ENCODE measurements around the gene ERI3.

ERI3 gene

DNA sequence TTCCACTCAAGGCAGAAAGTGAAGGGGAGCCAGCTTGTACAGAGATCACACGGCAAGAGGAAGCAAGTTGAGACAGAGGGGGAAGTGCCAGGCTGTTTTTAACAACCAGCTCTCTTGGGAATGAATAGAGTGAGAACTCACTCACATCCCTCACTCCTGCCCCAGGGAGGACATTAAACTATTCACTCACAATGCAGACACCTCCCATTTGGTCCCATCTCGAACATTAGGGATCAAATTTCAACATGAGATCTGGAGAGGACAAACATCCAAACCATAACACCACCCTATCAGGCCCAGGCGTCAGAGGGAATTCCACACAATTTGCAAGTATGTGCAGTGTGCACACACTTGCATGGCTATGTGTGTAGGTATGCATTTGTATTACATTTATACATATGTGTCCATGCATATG lies 79.1 kb downstream of the ERI3 start:
- H3K27ac ChIP-seq (ENCODE audit: low read length): no peak overlapping the region
- no peak overlapping the region for H2AFZ ChIP-seq (ENCODE audit: low read depth, low read length)
- no peaks in the 10 kb centered on the region for H3K4me1 ChIP-seq (ENCODE audit: insufficient read depth, low read length)
- no peak overlapping the region for H3K9ac ChIP-seq (ENCODE audit: low read depth, low read length)
- no peaks in the 10 kb centered on the region for H3K79me2 ChIP-seq (ENCODE audit: insufficient read depth, low read length)
- peaks cover 9% of the 10 kb centered on the region; the same call in 1 of the 2 replicates for H4K20me1 ChIP-seq (ENCODE audit: insufficient read depth, low read length)
- DNase-seq: no peak
- H3K4me3 ChIP-seq (ENCODE audit: low read depth in 1 of 2, low read length in 2 of 2): no peak overlapping the region
- ATAC-seq (ENCODE audit: insufficient read depth, low read depth): no peak
- H3K27me3 ChIP-seq (ENCODE audit: insufficient read depth, low read length, poor library complexity): no peaks in the 10 kb centered on the region
- no peak overlapping the region for H3K4me2 ChIP-seq (ENCODE audit: insufficient read depth, low read length)
- H3K9me3 ChIP-seq (ENCODE audit: insufficient read depth, low read length, severe bottlenecking): no peaks in the 10 kb centered on the region
- peaks cover 13% of the 10 kb centered on the region; the same call in 1 of the 2 replicates for H3K36me3 ChIP-seq (ENCODE audit: insufficient read depth, low read length)
- TF ChIP-seq CTCF (IDR thresholded peaks at IDR 0.05; ENCODE audit: borderline replicate concordance, extremely low read depth, low read length, poor library complexity, severe bottlenecking) (no peak), EZH2 (IDR thresholded peaks at IDR 0.05; ENCODE audit: borderline replicate concordance, low read depth, low read length, severe bottlenecking) (no peak)

- Histone ChIP-seq H3K36me3 (ENCODE audit: insufficient read depth, low read length) (peaks cover 10% of the 10 kb centered on the region; the same call in 1 of the 2 replicates), H3K79me2 (ENCODE audit: insufficient read depth, low read length) (no peaks in the 10 kb centered on the region), H3K4me3 (ENCODE audit: low read depth in 1 of 2, low read length in 2 of 2) (no peak overlapping the region), H3K27me3 (ENCODE audit: insufficient read depth, low read length, poor library complexity) (no peaks in the 10 kb centered on the region), H3K4me2 (ENCODE audit: insufficient read depth, low read length) (no peak overlapping the region), H3K9me3 (ENCODE audit: insufficient read depth, low read length, severe bottlenecking) (no peaks in the 10 kb centered on the region), H3K4me1 (ENCODE audit: insufficient read depth, low read length) (no peaks in the 10 kb centered on the region), H2AFZ (ENCODE audit: low read depth, low read length) (no peak overlapping the region), H4K20me1 (ENCODE audit: insufficient read depth, low read length) (peaks cover 9% of the 10 kb centered on the region), H3K9ac (ENCODE audit: low read depth, low read length) (no peak overlapping the region), H3K27ac (ENCODE audit: low read length) (no peak overlapping the region)
- no peak for ATAC-seq (ENCODE audit: insufficient read depth, low read depth)
- DNase-seq: no peak
- TF ChIP-seq EZH2 (IDR thresholded peaks at IDR 0.05; ENCODE audit: borderline replicate concordance, low read depth, low read length, severe bottlenecking) (no peak), CTCF (IDR thresholded peaks at IDR 0.05; ENCODE audit: borderline replicate concordance, extremely low read depth, low read length, poor library complexity, severe bottlenecking) (no peak)
These were observed 79.6 kb downstream of the ERI3 start for GRCh38 chr1:44275296-44275962.

- ATAC-seq (ENCODE audit: insufficient read depth, low read depth) (no peak), DNase-seq (no peak)
- Histone ChIP-seq H3K4me3 (ENCODE audit: low read depth in 1 of 2, low read length in 2 of 2) (no peak overlapping the region), H4K20me1 (ENCODE audit: insufficient read depth, low read length) (peaks cover 14% of the 10 kb centered on the region), H2AFZ (ENCODE audit: low read depth, low read length) (no peak overlapping the region), H3K4me2 (ENCODE audit: insufficient read depth, low read length) (no peak overlapping the region), H3K9ac (ENCODE audit: low read depth, low read length) (no peak overlapping the region), H3K36me3 (ENCODE audit: insufficient read depth, low read length) (peaks cover 10% of the 10 kb centered on the region; the same call in 1 of the 2 replicates), H3K27ac (ENCODE audit: low read length) (no peak overlapping the region), H3K27me3 (ENCODE audit: insufficient read depth, low read length, poor library complexity) (no peaks in the 10 kb centered on the region), H3K9me3 (ENCODE audit: insufficient read depth, low read length, severe bottlenecking) (no peaks in the 10 kb centered on the region), H3K4me1 (ENCODE audit: insufficient read depth, low read length) (no peaks in the 10 kb centered on the region), H3K79me2 (ENCODE audit: insufficient read depth, low read length) (no peaks in the 10 kb centered on the region)
- TF ChIP-seq EZH2 (IDR thresholded peaks at IDR 0.05; ENCODE audit: borderline replicate concordance, low read depth, low read length, severe bottlenecking) (no peak), CTCF (IDR thresholded peaks at IDR 0.05; ENCODE audit: borderline replicate concordance, extremely low read depth, low read length, poor library complexity, severe bottlenecking) (no peak)
These were observed 81.3 kb downstream of the ERI3 start for GRCh38 chr1:44273560-44274350.

All from DND-41 (cell line).